ENCODE data around the gene EML6.

The EML6 gene

DNA sequence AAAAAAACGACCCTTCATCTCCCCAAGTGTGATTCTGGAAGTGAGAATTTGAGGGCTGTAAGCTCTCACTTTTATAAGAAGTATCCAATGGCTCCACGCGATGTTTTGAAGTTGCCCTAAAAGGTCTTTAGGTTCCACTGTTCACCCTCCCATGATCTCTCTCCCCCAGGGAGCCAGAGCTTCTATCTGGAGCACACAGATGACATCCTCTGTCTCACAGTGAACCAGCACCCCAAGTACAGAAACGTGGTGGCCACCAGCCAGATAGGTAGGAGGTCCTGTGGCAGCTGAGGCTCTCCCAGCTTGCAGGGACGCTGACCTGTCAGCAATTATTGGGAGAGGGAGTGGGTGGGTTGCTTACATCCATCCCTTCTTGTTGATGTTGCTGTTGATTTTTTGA is 229.0 kb downstream of the EML6 start:
- DNase-seq = no peak

DNA sequence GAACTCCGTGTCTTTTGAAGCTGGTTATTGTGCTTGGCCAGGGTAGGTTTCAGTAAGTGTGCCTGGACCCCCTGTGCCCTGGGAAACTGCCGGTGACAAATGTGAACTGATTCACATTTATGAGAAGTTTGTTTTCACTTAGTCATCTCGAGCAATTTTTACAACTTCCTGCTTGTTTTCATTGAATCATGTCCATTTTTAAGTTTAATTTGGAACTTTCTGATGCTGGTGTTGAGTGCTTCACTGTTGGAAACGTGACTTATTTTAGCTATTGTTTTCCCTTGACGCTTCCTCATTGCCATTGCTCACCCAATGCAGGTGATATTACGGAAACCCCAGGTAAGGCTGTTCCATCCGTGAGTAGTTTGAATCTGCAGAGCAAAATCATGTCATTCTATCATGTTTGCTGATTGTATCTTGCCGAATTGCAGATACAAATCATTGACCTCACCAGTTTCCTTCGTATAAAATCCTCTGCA is 229.6 kb downstream of the EML6 start:
- no peak for DNase-seq

DNA sequence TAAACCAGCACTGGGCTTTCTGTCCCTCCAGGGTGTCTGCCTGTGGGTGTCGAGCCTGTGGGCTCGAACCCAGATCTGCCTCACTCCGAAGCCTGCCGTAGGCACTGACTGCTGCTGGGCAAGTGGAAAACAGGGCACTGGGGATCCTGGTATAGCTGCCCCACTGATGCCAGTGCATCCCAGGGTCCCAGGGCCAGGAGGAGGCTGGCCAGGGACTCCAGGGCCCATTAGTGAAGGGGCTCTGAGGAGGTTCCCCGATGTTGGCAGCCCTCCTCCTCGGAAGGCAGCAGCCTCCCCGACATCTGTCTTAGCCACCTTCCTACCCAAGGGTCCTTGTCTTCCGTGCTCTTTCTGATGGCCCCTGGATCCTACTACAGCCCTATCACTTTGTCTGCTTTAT is 230.7 kb downstream of the EML6 start:
- no peak for DNase-seq

DNA sequence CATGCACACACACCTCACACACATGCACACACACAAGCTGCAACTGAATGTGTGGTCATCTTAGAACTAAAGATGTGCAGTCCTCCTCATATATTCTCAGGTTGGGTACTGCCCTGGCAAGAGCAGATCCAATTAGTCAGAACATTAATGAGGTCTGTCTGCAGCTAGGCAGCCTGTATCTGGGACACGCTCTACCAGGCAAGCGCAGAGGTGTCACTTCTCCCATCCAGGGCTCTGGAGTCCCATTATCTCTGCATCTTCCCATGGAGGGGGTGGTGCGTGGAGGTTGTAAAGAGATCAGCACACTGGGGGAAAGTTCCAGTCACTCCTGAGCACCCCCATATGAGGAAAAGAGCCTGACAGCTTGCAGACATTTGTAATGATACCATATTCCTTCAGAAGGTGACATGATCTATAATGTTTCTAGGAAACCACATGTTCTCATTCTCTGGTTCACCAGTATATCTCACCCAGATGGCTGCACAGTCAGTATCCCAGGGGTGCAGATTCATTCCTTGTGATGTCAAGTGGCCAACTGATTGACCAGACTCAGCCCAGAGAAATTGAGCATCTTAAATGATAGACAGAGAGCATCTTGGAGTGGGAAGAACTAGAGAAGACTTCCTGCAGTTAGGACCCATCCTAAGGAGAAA is 231.4 kb downstream of the EML6 start:
- no peak for DNase-seq

DNA sequence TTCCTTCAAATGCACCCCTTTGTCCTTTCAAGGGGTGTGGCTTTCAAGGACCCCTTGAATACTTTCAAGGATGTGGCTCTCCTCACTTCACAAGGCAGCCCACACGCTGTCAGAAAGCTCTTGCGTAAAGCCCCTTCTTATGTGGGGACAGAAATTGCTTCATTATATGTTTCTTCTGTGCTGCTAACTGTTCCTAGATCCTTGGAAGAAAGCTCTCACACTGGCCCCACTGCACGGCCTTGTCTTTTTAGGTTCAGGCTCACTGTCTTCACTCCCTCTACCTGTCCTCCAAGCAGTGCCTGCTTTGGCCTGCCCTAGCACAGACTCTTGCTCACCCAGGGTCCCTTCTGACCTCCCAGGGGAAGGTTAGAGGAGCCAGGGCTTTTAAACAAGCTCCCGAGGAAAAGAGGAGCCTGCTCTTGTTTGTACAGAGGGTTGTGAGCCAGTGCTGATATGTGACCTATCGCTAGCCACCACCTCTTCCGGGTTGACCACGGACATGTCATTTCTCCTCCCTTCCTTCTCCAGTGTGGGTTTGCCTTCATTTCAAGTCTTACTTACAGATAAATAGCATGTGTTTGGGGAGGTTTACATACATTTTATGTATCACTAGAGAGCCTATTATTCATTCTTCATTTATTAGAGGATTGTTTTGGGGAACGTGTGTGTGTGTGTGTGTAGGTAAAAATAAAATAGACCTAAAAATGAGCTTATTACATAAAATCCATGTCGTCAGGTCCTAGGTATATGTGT is 232.1 kb downstream of the EML6 start:
- no peak for DNase-seq

DNA sequence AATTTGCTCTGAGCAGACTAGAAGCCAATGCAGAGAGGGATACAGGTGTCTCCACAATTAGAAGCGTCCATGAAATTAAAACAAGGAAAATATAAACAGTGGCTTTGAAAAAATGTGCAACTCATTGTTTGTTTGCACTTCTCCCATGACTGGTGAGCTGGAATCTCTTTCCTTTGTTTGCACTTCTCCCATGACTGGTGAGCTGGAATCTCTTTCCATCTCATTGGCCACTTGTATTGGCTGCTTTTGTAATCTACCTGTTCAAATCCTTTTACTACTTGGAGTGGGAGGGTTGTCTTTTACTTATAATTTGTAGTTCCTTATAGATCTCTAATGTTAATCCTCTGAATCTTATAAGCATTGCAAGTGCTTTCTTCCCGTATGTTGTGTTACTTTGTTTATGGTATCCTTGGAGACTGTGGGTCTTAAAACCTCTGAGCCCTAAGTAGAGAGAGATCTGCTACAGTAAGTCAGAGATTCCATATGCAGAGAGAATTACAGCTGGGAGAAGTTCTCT is 232.7 kb downstream of the EML6 start:
- no peak for DNase-seq

DNA sequence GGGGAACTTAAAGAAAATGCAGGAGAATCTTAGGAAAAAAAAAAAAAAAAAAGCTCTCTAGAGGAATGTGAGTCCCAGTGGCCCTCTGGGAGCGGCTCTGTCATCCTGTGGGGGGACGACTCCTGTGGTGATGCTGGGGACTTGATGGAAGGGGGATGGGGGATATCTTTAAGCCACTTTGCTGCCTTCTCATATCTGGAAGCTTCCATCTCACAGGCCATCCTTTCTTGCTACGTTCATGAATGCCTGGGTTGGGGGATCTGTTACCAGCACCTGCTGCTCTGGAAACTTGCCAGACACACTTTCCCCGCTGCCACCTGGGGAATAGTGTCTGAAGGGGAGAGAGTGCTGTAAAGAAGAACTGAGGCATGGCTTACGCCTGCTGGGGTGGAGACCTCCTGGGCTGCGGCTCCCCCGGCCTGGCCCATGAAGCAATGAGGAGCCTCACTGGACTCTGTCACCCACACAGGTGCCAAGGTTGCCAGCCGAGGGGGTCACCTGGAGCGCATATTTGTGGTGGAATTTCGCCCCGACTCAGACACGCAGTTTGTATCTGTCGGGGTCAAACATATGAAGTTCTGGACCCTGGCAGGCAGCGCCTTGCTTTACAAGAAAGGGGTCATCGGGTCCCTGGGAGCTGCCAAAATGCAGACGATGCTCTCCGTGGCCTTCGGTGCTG is 234.0 kb downstream of the EML6 start:
- no peak for DNase-seq

DNA sequence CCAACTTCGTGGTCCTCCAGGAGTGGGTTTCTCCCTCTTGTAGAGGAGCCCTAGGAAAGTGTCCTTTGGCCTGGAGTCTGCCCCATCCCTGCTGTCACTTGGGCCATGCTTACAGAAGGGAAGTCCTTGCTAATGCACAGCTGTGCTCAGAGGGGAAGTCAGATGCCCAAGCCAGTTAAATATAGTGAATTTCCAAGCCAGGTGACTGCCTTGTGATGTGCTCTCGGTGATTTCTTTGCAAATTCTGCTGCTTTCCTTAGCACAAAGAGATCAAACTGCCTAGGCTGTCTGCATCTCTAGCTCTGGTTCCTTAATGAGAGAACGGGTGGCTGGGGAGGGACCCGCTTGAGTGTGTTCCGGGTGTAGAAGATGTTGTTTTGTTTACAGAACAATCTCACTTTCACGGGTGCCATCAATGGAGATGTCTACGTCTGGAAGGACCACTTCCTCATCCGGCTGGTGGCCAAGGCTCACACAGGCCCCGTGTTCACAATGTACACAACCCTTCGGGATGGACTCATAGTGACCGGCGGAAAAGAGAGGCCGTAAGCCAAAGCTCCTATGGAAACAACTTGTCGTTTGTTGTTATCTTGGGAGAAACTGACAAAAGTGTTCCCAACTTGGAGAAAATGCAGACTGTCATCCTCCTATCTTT is 235.4 kb downstream of the EML6 start:
- DNase-seq = no peak

DNA sequence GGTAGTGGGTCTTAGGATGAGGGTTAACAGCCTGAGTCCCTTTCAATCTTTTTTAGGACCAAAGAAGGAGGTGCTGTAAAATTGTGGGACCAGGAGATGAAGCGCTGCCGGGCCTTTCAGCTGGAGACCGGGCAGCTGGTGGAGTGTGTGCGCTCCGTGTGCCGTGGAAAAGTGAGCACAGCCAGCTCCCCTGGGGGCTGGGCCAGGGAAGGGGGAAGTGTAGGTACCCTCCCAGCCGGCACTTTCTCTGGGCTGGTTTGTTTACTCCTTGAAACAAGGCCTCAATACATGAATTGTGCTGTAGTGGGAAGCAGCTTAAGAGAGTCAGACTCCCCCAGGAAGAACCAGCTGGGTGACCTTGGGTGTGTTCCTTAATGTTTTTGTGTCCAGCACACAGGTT is 236.7 kb downstream of the EML6 start:
- DNase-seq = no peak

DNA sequence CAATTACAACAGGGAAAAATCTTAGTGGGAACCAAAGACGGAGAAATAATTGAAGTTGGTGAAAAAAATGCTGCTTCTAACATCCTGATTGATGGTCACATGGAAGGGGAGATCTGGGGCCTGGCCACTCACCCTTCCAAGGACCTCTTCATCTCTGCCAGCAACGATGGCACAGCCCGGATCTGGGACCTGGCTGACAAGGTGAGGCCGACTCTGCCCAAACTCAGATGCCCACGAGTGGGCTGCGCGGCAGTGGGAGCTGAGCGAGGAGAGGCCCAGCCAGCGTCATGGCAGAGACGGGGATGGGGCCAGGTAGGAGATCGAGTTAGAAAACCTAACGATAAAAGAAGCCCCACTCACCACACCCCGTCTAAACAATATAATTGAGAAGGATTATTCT is 239.0 kb downstream of the EML6 start:
- DNase-seq = no peak

DNA sequence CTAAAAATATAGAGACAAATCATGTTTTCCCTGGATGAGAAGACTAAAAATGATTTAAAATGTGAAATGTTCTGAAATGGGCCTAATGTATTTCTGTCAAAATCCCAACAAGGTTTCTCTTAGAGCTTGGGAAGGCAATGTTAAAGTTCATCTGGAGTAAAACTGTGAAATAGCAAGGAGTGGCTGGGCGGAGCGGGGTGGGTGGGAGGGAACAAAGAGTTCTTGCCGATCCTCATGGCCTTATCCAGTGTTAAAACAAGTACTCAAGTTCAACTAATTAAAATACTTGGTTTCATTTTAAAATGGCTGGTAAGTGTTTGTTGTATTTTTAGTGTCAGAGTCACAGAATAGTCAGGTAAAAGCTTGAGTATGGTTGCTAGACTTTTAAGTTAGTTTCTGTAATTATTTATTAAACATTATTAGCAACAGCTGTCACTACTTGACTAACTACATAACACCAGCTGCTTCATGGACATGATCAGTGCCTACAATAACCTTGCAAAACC is 239.5 kb downstream of the EML6 start:
- DNase-seq = no peak

DNA sequence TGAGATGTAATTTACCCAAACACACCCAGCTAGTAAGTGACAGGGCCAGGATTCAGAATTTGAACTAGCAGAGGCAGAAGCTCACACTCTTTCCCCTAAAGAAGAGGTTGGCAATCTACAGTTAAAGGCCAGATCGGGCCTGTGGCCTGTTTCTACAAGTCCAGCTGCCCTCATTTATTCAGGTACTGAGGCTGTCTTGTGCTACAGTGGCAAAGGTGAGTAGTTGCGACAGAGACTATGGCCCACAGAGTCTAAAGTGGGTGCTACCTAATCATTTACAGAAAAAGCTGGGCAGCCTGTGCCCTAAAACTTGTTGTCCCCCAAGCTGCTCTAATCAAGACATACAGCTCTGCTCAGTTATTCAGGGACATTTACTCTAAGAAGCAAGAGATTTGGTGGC is 240.0 kb downstream of the EML6 start:
- DNase-seq = no peak

DNA sequence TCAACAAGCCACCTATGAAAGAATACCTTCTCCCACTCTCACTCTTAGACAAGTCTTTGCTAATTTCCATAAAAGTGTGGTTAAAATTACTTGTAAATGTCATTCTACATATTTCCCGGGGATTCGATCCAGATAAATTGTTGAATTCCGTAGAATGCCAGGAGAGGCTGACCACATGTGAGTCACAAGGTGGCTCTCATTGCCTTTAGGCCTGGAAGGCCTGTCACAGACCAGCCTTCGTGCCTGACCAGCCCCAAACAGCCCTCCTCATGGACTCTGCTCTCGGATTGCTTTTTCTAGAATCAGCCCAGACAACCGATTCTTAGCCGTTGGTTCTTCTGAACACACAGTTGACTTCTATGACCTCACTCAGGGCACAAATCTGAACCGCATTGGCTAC is 240.8 kb downstream of the EML6 start:
- no peak for DNase-seq

DNA sequence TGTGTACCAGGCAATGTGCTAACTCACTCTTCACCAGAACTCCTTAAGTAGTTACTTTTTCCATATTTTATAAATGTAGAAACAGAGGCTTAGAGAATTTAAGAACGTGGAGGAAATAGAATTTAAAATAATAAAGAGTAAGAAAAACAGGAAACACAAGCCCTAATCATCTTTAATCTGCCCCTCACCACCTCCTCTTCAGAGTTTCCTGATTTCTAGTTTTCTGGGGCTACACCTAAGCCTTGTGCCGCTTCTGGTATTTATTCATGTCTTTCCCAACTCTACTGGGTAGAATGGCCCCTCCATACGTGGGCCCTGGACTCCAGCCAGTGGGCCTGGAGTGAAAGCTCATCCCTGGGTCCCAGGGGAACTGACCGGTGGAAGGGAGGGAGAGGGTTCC is 241.4 kb downstream of the EML6 start:
- DNase-seq = no peak

DNA sequence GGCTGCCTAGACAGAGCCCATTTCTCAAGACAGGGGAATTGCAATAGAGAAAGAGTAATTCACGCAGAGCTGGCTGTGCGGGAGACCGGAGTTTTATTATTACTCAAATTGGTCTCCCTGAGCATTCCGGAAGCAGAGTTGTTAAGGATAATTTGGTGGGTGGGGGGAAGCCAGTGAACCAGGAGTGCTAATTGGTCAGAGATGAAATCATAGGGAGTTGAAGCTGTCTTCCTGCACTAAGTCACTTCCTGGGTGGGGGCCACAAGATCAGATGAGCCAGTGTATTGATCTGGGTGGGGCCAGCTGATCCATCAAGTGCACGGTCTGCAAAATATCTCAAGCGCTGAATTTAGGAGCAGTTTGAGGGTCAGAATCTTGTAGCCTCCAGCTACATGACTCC is 242.0 kb downstream of the EML6 start:
- no peak for DNase-seq

DNA sequence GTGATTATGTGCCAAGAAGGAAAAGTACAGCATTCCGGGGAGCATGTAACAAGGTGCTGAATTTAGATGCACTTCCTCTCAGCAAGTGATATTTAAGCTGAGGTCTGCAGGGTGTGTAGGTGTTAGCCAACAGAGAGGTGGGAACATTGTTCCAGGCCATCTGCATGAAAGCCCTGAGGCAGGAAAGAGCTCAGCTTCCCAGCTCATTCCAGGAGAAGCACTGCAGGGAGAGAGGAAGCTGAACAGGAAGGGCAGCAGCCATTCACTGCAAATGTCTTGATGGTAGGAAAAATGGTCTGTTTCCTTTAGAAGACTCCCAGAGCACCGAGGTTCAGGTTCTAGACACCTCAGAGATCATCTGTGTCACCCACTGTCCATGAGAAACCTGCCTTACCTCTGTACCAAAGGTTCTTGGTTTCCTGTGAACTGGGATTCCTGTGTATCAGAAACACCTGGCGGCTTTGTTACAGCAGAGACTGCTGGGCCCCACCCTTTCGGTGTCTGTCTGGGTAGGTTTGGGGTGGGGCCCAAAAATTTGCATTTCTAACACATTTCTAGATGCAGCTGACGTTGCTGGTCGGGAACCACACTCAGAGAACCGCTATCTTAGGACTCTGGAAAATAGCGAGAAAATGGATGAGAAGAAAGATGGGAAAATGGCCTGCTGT is 242.8 kb downstream of the EML6 start:
- DNase-seq = no peak

DNA sequence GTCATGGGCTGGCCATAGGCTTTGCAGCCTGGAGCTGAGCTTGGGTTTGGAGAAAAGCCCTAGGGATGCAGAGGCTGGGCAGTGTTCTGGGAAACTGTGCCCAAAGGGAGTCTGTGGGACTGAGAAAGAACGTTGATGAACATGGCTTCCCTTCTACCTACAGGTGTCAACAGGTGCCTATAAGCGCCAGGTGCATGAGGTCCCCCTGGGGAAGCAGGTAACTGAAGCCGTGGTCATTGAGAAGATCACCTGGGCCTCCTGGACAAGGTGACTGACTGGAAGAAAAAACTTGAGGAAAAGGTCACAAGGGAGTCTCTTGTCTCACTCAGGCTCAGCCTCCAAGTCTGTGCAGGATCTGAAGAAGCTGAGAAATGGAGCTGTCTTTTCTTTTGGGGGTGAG is 243.4 kb downstream of the EML6 start:
- no peak for DNase-seq

DNA sequence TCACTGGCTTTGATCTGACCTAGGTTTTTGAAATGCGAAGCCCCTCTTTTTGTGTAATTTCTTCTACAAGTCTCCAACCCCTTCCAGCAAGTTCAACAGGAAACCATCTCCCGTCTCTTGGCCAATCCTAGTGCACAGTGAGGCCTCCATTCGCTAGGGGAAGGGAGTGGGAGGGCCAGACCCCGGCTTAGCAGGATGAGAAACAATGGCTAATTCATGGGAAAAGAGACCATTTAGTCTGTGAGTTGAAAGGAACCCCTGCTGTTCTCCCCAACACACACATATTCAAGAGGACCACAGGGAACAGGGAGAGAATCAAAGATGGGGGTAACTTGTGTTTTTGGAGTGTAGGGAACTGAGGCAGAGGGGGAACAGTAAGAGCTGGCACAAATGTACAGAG is 243.8 kb downstream of the EML6 start:
- peak in 1 of 2 donors; percentile 38 for DNase-seq

DNA sequence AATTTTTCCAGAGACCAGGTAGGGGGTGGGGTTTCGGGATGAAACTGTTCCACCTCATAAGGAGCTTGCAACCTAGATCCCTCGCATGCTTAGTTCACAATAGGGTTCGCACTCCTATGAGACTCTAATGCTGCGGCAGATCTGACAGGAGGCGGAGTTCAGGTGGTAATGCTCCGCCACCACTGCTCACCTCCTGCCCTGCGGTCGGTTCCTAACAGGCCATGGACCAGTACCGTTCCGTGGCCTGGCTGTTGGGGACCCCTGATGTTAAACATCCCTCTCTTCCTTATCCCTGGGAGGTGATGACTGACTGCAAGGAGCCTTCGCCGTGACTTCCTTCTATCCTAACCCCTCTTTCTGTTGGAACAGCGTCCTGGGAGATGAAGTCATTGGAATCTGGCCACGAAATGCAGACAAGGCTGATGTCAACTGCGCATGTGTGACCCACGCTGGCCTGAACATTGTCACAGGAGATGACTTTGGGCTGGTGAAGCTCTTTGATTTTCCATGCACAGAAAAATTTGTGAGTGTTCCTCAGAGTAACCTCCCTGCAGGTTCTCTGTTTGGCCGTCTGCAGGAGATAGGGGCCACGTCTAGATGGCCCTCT is 244.4 kb downstream of the EML6 start:
- DNase-seq = no peak

DNA sequence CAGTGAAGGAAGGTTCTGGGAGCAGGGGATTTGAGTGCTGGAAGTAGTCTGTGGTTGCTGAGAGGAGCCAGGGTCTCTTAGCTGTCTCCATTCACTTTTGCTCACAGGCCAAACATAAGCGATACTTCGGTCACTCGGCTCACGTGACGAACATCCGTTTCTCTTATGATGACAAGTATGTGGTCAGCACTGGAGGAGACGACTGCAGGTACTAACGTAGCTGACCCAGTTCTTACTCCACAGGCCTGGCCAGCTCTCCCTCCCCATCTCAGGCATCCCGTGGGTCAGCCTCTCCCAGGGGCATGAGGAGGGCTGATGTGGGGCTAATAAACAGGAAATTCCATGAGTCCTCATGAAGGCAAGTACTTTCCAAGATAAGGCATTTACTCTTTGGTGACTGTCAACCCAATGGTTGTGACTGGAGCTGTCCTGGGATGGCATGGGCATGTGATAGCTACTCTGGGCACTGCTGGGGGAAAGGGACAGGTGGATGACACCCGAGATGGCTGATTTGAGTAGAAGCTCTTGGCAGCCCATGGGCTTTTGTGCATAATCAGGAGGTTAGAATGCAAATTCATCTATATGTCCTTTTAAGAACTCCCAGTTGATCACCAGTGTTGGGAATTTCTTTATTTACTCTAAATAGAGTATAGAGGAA is 245.2 kb downstream of the EML6 start:
- DNase-seq = no peak

DNA sequence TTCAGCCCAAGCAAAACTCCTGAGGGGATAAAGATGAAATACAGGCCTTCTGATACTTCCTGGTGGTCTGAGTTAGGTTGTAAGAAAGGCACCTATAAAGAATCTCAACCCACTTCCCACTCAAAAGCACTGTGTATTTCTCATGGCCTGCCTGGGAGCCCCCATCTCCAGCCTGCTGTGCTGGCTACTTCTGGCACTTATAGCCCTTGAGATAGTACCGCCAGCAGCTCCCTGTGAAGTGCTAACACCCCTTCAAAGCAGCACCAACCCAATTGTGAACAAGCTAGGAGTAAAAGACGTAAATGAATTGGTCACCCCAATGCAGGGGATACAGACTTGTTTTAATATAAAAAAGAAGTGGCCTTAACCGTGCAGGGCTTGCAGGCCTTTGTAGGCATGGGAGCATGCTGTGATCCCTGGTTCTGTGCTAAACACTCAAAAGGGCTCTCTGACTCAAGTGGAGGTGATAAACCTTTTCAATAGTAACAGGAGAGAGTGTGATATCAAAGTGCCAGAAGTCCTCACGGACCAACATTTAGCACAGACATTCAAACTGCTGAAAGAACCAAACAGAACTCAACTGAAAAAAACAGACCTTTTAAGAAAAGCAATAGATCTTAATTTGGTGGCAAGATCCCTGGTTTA is 246.0 kb downstream of the EML6 start:
- DNase-seq = no peak

All from hippocampal formation (tissue), 2 donors.